RKO (cell line): ENCODE measurements around the gene TXNDC16.
A peak's percentile ranks its signal among the peaks of the same experiment; 100 is the strongest.
"Not testable (repeated sequence)": the region's sequence is repeated elsewhere in the genome, so short reads cannot be mapped to it uniquely, and the experiment has no call there.

Source experiments
- DNase-seq: peaks from one replicate; pipeline ENCODE4 v3.0.0-alpha.2; 2016; ENCODE audit warnings: low spot score

TXNDC16 gene, protein sequence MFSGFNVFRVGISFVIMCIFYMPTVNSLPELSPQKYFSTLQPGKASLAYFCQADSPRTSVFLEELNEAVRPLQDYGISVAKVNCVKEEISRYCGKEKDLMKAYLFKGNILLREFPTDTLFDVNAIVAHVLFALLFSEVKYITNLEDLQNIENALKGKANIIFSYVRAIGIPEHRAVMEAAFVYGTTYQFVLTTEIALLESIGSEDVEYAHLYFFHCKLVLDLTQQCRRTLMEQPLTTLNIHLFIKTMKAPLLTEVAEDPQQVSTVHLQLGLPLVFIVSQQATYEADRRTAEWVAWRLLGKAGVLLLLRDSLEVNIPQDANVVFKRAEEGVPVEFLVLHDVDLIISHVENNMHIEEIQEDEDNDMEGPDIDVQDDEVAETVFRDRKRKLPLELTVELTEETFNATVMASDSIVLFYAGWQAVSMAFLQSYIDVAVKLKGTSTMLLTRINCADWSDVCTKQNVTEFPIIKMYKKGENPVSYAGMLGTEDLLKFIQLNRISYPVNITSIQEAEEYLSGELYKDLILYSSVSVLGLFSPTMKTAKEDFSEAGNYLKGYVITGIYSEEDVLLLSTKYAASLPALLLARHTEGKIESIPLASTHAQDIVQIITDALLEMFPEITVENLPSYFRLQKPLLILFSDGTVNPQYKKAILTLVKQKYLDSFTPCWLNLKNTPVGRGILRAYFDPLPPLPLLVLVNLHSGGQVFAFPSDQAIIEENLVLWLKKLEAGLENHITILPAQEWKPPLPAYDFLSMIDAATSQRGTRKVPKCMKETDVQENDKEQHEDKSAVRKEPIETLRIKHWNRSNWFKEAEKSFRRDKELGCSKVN

DNA sequence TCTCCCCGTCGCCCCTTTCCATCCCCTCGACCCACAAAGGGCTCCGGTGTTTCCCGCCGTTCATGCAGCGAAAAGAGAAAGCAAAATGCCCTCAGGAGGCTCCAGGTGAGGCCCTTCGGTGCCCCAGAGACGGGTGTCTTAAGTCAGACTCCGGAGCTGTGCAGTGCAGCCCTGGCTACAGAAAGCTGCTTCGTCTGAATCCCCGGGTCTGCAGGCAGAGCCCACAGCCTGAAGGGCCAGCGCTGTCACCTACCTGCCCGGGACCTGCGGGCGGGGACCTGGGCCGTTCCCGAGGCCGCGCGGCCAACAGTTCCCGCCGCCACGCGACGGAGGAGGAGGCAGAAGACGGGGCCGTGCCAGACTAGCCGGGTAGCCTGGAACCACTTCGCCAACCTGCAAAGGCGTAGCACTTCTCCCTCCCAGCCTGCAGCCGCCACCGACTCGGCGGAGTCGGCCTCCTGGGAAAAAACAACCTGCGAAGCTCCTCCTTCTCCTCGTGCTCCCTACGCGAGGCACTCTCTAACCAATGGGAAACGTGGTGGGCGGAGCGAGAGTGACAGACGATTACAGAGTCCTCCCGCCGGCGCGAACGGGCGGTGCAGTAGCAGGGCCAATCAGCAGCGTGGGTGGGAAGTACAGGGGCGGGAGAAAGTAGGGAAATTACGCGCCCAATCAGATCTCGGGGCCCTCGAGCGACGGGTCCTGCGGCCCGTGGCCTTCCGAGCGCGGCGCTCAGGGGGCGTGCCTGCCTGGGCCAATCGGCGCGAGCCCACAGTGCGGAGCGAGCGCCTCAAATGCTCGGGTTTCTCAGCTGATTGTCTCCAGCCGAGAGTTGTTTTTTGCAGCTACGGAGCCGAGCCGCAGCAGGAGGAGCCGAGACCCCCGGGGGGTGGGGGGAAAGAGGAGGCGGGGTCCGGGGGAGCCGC is at the start of gene TXNDC16, which contains the start of gene GPR137C:
Gene TXNDC16 (minus strand): TSS at position 443 of the 926 bp plus-strand sequence. CDS start 8,948 bp downstream, outside the sequence.
Gene GPR137C (plus strand): TSS at position 774 of the 926 bp plus-strand sequence. CDS start 312 bp downstream, outside the sequence.
- peak; percentile 99 for DNase-seq

DNA sequence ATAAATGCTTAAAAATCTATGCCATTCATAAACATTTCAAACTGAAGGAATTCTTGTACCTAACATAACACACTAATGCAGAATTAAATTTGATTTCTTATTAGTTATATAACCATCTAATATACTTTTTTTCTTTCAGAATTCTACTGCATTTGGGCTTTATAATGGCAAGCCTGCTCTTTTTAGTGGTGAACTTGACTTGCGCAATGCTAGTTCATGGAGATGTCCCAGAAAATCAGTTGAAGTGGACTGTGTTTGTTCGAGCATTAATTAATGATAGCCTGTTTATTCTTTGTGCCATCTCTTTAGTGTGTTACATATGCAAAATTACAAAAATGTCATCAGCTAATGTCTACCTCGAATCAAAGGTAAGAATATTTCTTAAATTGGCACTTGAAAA is 47.7 kb upstream of the TXNDC16 start:
- DNase-seq, result no peak

- no peak for DNase-seq
Measured at GRCh38 chr14:52598568-52598967, 46.3 kb upstream of the TXNDC16 start.

- peak; percentile 61 for DNase-seq
Measured at GRCh38 chr14:52596861-52597260, 44.6 kb upstream of the TXNDC16 start.

- DNase-seq, result no peak
Measured at GRCh38 chr14:52596320-52596719, 44.0 kb upstream of the TXNDC16 start.

- no peak for DNase-seq
Measured at GRCh38 chr14:52590318-52590717, 38.0 kb upstream of the TXNDC16 start.

- no peak for DNase-seq
Measured at GRCh38 chr14:52589646-52590045, 37.3 kb upstream of the TXNDC16 start.

DNA sequence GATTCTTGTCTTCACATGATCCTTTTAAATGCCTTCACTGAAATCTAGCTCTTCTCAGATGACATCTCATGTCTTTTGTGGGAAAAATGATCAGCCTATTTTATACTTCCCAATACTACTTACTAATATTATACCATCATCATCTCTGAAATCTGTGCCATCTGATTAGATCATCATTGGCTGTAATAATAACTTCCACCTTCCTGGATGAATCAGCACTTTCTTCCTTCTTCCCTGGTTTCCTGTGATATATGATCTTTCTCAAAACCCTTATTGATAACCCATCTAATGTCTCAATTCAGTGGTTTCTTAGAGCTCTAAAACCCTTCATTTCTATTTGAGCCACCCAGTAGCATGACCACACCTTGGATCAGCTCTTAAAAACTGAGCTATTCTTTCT is 31.2 kb upstream of the TXNDC16 start:
- no peak for DNase-seq

DNA sequence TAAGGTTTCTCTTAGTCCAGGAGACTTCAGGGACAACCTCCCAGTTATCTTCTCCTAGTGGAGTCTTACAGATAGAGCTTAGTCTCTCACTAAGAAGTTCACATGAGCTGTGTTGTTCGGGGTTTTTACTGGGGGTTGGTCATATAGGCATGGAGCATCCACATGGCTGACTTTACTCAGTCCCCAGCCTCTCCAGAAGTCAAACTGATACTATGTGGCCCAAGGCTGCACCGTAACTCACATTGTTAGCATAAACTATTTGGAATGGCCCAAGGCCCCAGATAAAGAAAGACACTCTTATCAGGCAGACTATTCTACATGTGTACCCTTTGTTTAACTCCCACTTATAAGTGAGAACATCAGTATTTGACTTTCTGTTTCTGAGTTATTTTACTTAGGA is 23.6 kb upstream of the TXNDC16 start:
- no peak for DNase-seq

- DNase-seq, result not testable (repeated sequence)
Measured at GRCh38 chr14:52568454-52568853, 16.1 kb upstream of the TXNDC16 start.

- DNase-seq, result peak; percentile 87
Measured at GRCh38 chr14:52563120-52563519, 10.8 kb upstream of the TXNDC16 start.

DNA sequence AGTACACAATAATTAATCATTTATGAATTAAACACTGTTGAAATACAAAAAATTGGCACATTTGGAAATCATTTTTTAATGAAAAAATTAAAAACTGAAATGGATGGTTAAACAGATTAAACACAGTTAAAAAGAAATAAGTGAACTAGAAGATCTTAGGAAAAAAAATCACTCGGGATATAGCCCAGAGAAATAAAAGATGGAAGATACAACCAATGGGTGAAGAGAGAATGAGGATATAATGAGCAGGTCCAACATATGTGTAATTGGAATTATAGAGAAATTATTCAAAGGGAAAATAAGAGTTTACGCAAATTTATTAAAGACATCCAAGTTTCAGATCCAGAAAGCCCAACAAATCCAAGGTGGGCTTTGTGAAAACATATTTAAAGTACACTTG is 6.4 kb upstream of the TXNDC16 start:
- DNase-seq, result no peak

DNA sequence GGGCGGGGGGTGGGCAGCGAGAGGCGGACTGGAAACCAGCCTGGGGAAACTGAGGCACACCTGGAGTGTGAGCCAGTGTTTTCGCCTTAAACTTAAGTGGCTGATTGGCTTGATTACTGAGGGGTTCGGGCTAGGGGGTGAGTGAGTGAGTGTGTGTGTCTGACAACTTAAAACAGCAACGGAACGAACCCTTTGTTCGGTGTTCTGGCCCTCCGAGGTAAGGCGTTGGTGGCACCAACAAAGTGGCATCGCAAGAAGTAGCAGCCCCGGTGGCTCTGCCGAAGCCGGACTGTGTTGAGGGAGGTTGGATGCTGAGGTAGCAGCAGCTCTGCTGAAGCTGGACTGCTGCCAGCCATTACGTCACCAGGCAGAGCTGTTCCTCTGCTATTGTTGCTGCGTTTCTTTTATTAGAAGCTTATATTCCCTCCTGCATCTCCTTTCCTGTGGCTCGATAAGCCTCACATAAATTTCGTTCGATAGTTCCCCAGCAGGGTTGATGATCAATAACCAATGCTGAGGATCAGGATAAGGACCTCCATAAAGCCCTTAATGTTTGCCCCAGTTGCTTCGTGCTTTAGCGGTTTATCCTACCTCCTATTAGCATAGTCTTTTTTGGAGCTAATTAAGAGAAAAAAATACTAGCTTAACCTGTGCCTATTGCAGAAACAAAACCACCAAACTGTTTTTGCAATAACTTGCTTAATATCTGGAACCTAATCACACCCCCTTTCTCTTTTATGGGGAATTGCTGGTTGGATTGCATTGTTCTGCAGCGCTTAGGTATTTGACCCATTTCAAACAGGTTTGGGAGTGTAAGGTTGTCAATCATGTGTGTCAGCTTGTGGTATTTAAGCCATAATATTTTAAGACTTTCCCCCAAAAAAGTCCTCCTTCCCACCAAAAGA is 1.6 kb upstream of the TXNDC16 start:
- DNase-seq, result peak; percentile 90

- DNase-seq, result peak; percentile 17
Measured at GRCh38 chr14:52553002-52553670, 831 bp upstream of the TXNDC16 start.

DNA sequence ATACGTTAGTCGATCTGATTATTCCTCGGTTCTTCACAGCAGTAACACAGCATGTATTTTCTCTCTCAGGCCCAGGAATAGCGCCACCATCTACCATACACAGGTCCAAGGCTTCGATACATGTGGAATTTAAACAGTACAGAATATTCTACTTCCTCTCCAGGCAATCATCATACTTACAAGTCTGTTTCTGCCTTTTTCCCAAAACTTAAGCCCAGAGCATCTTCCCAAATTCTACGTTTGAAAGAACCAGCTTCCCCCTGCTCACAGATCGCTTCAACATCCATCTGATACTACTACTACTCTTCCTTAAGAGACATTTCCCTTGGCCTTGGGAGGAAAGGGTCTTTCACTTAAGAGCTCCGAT is 626 bp downstream of the TXNDC16 start:
- DNase-seq, result peak; percentile 61

DNA sequence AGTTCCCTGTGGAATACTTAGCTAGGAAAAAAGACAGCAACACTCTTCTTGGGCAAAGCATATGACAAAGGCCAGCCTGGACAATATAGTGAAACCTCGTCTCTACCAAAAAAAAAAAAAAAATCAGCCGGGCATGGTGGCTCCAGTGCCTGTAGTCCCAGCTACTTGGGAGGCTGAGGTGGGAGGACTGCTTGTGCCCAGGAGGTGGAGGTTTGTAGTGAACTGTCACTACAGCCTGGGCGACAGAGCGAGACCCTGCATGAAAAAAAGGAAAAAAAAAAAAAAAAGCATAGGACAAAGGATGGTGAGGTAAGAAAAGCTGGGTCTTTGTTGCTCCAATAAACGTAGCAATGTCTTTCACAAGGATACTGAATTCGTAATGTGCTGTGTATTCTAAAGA is 1.1 kb downstream of the TXNDC16 start:
- no peak for DNase-seq

DNA sequence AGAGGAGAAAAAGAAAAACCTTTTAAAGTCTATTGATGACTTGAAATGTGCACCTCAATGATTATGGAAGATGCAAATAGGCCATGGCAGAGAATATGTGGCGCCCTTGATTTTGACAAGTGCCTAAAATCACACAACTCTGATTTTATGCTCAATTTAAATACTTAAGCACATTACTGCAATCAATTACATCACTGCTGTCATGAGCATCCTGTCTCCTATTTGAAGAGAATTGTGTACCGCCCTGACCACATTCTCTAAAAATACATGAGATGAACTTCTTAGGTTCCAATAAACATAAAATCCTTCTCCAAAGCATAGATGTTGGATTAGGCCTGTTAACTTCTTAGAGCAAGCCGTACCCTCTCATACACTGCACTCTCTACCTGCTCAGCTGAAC is 1.6 kb downstream of the TXNDC16 start:
- no peak for DNase-seq

- no peak for DNase-seq
Measured at GRCh38 chr14:52547526-52547925, 4.8 kb downstream of the TXNDC16 start.

GRCh38 chr14:52547027-52547426 is 5.3 kb downstream of the TXNDC16 start:
- DNase-seq, result no peak

DNA sequence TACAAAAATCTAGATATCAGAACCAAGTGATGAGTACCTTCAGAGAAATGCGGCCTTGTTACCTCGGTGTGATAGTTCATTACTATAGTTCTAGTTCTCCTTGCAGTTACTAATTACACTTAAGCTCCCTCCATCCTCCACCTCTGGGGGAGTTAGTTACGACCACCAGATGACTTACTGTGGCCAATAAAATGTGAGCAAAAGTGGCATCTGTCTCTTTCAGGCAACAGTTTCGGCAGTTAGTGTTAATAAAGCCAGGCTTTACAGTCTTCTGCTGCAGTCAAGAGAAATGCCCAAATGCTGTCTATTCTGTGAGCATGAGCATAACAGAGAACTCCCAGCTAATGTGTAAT is 6.0 kb downstream of the TXNDC16 start:
- no peak for DNase-seq
